GM23248 (cell line): ENCODE measurements around the gene FKBP1B.

Experiments
- EZH2 ChIP-seq: fragments of 200-600 bp; sonication (generic); IDR thresholded peaks from 2 replicates; pipeline ENCODE4 v1.6.1; 2018; ENCODE audit warnings: antibody characterized with exemption, mild to moderate bottlenecking; ENCODE audit not compliant: insufficient read depth, poor library complexity, severe bottlenecking
- EZH2phosphoT487 ChIP-seq: fragments of 200-600 bp; sonication (generic); IDR thresholded peaks from 2 replicates; pipeline ENCODE4 v1.6.1; 2018; ENCODE audit warnings: antibody characterized with exemption, moderate library complexity, mild to moderate bottlenecking, low read depth; ENCODE audit not compliant: insufficient read depth

DNA sequence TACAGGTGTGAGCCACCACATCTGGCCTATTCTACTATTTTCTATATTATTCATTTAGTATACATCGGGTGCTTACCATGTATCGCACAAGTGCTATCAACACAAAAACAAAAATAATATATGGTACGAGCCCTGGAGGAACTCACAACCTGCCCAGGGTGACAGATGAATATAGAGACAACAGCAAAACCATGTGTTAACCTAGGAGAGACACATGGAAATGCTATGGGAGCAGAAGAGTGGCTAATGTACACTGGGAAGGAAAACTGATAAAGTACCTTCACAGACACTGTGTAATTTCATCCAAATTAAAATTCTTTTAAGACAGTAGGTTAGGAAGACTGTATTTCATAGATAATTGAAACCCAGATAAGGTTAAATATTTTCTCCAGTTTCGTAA is 22.7 kb downstream of the FKBP1B start:
- TF ChIP-seq EZH2, result no peak
- no peak for TF ChIP-seq EZH2phosphoT487
